ENCODE results near the gene WRNIP1. TPM values are rescaled to one million over a fixed set of nuclear protein-coding genes. Genes with fewer than 3 reads are reported as not detected.
A peak's percentile ranks its signal among the peaks of the same experiment; 100 is the strongest.

The WRNIP1 gene
- total RNA-seq, 4 donors from 2014 or later = 51.9 to 66.0 (median 57.3) TPM

DNA sequence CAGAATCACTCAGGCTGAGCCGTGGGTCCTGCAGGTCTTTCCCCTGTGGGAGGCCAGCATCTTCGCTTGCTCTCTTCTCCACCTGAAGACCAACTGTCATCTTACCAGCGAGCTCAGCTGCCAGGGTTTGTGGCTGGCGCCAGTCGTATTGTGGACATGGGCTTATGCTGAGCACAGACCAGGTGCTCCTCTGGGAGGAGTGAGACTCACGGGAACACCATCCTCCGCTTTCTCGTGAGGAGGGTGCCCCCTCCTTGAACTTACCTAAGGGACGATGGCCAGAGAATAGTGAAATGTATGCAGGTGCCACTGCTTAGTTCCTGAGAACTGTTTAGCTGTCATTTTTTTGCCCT lies 17.1 kb downstream of the WRNIP1 start:
- intact Hi-C loops (cut with DNase I; ENCODE audit: low total_unique reads) (no loop called here), in situ Hi-C loops (cut with MboI; ENCODE audit: low sequenced_read_pairs in 4 of 4) (loop anchor here in 2 of 4 donors (10.0 kb wide), 2 partner anchors 142 to 152 kb away; no protein-coding TSS in a partner anchor)
- Histone ChIP-seq H3K27me3 (no peaks in the 10 kb centered on the region), H3K4me3 (no peak overlapping the region), H3K27ac (no peak overlapping the region), H3K4me1 (peaks cover 18 to 24% of the 10 kb centered on the region in 2 donors), H3K9me3 (no peaks in the 10 kb centered on the region), H3K36me3 (peaks cover 0 to 8% of the 10 kb centered on the region in 2 donors)
- TF ChIP-seq CTCF (IDR thresholded peaks at IDR 0.05 in 4 of 5, conservative IDR thresholded peaks at IDR 0.05 in 1 of 5) = no peak
- ATAC-seq = no peak
- DNase-seq = no peak

DNA sequence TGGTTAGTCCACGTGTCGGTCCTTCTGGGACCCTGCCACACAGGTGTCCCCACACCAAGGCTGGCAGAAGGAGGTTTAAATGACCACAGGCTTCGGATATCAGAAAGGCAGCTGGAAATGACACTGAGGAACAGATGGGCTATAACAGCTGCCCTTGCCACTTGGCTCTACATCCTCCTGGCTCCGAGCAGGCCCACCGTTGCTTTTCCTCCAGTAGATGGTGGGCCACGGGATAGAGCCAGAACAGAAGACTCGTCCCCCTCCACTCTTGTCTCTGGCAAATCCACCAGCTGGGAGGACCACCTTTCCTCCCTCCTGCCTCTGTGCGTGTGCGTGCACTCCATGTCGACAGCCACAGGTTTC lies 17.6 kb downstream of the WRNIP1 start:
- DNase-seq (no peak), ATAC-seq (peak; percentile 19 to 58)
- no peak for TF ChIP-seq POLR2A (IDR thresholded peaks at IDR 0.05)
- Histone ChIP-seq H3K27ac (no peak overlapping the region), H3K4me1 (peaks cover 18 to 24% of the 10 kb centered on the region in 2 donors), H3K4me3 (no peak overlapping the region), H3K9me3 (no peaks in the 10 kb centered on the region), H3K27me3 (no peaks in the 10 kb centered on the region), H3K36me3 (peaks cover 0 to 8% of the 10 kb centered on the region in 2 donors)
- in situ Hi-C loops (cut with MboI; ENCODE audit: low sequenced_read_pairs in 4 of 4) (loop anchor here in 2 of 4 donors (10.0 kb wide), 2 partner anchors 142 to 152 kb away; no protein-coding TSS in a partner anchor), intact Hi-C loops (cut with DNase I; ENCODE audit: low total_unique reads) (no loop called here)

DNA sequence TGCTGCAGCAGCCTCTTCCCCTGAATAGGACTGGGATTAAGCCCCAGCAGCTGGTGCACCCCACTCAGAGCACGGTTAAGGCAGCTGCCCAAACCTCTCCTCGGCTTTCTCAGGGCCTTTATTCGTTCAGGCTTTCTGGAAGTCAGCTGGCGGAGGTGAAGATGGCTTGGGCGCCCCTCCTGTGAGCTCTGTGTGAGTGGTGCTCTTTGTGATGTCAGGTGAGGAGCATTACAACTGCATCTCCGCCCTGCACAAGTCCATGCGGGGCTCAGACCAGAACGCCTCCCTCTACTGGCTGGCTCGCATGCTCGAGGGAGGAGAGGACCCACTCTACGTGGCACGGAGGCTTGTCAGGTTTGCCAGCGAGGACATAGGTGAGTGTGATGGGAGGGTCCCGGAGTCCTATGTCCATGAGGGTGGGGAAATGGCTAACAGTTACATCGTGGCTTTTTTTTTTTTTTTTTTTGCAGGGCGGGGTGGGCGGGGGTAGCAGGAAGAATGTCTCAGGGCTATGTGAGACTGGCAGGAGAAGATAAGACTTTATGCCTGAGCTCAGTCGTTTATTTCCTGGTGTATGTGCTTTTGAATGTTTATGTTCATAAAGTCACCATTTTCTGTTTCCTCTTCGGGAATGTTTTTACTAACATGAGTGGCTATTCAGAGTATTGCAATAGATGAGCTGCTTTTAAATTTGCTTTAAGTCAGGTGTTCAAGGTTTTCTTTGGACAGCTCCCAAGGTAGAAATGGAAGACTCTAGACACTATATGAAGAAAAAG lies 18.2 kb downstream of the WRNIP1 start:
- Histone ChIP-seq H3K4me3 (no peak overlapping the region), H3K27ac (no peak overlapping the region)
- in situ Hi-C loops (cut with MboI; ENCODE audit: low sequenced_read_pairs in 4 of 4) = loop anchor here in 2 of 4 donors (10.0 kb wide), 2 partner anchors 141 to 151 kb away; no protein-coding TSS in a partner anchor

GRCh38 chr6:2784061-2784460 lies 18.9 kb downstream of the WRNIP1 start:
- ATAC-seq (no peak), DNase-seq (no peak)
- H3K36me3 ChIP-seq = peaks cover 0 to 8% of the 10 kb centered on the region in 2 donors
- in situ Hi-C loops (cut with MboI; ENCODE audit: low sequenced_read_pairs in 4 of 4) (loop anchor here in 2 of 4 donors (10.0 kb wide), 2 partner anchors 141 to 151 kb away; no protein-coding TSS in a partner anchor), intact Hi-C loops (cut with DNase I; ENCODE audit: low total_unique reads) (no loop called here)
- no peak overlapping the region for H3K27ac ChIP-seq
- no peaks in the 10 kb centered on the region for H3K27me3 ChIP-seq
- no peak for TF ChIP-seq POLR2A (IDR thresholded peaks at IDR 0.05)
- TF ChIP-seq CTCF (IDR thresholded peaks at IDR 0.05 in 4 of 5, conservative IDR thresholded peaks at IDR 0.05 in 1 of 5) = no peak
- H3K4me3 ChIP-seq = no peak overlapping the region
- H3K4me1 ChIP-seq = peaks cover 18 to 24% of the 10 kb centered on the region in 2 donors
- no peaks in the 10 kb centered on the region for H3K9me3 ChIP-seq

More for the DNA sequence above, 18.2 kb downstream of the WRNIP1 start:
- Histone ChIP-seq H3K27me3 (no peaks in the 10 kb centered on the region), H3K9me3 (no peaks in the 10 kb centered on the region), H3K4me1 (peaks cover 18 to 24% of the 10 kb centered on the region in 2 donors), H3K36me3 (peaks cover 0 to 8% of the 10 kb centered on the region in 2 donors)
- DNase-seq = no peak
- intact Hi-C loops (cut with DNase I; ENCODE audit: low total_unique reads) = no loop called here
- TF ChIP-seq CTCF (IDR thresholded peaks at IDR 0.05 in 4 of 5, conservative IDR thresholded peaks at IDR 0.05 in 1 of 5) (no peak), POLR2A (IDR thresholded peaks at IDR 0.05) (no peak)
- no peak for ATAC-seq

DNA sequence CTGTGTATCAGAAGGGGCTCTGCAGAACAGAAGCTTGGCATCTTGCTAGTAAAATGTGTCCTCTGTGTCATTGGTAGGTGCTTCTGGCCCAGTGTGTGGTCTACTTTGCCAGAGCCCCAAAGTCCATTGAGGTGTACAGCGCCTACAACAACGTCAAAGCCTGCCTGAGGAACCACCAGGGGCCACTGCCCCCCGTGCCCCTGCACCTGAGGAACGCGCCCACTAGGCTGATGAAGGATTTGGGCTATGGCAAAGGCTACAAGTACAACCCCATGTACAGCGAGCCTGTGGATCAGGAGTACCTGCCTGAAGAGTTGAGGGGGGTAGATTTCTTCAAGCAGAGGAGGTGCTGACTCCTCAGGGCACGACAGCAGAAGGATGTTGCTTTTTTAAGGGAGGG lies 19.7 kb downstream of the WRNIP1 start:
- peaks cover 0 to 8% of the 10 kb centered on the region in 2 donors for H3K36me3 ChIP-seq
- DNase-seq (no peak), ATAC-seq (no peak)
- H3K27ac ChIP-seq = no peak overlapping the region
- no peak overlapping the region for H3K4me3 ChIP-seq
- H3K27me3 ChIP-seq = no peaks in the 10 kb centered on the region
- intact Hi-C loops (cut with DNase I; ENCODE audit: low total_unique reads) (no loop called here), in situ Hi-C loops (cut with MboI; ENCODE audit: low sequenced_read_pairs in 4 of 4) (loop anchor here in 2 of 4 donors (10.0 kb wide), 2 partner anchors 140 to 150 kb away; no protein-coding TSS in a partner anchor)
- no peak for TF ChIP-seq POLR2A (IDR thresholded peaks at IDR 0.05)
- TF ChIP-seq CTCF (IDR thresholded peaks at IDR 0.05 in 4 of 5, conservative IDR thresholded peaks at IDR 0.05 in 1 of 5) = no peak
- no peaks in the 10 kb centered on the region for H3K9me3 ChIP-seq
- peaks cover 18 to 25% of the 10 kb centered on the region in 2 donors for H3K4me1 ChIP-seq

Measured in gastrocnemius medialis (tissue), 4 donors.